Body of pancreas (tissue), 4 donors: ENCODE data around the gene BBLN.

Source experiments
- CTCF ChIP-seq, 7 experiments: fragments of 450-650 bp in 4 of 7; fragments of 200-600 bp in 3 of 7; sonication (generic) in 3 of 7; IDR thresholded peaks; one replicate each; pipeline ENCODE4 v1.5.1; 2016 to 2019; ENCODE audit warnings: antibody characterized with exemption in 7 of 7
- POLR2A ChIP-seq, 3 donors: fragments of 450-650 bp; IDR thresholded peaks; one replicate each; pipeline ENCODE4 v1.6.1; 2016; ENCODE audit warnings: antibody characterized with exemption in 3 of 3, mild to moderate bottlenecking in 2 of 3

GRCh38 chr9:128148509-128149000, 11.5 kb upstream of the BBLN start:
- TF ChIP-seq CTCF (IDR thresholded peaks at IDR 0.05) (no peak), POLR2A (IDR thresholded peaks at IDR 0.05) (no peak)
